ENCODE data around the gene TXNDC11.
A peak's percentile ranks its signal among the peaks of the same experiment; 100 is the strongest.

The TXNDC11 gene

DNA sequence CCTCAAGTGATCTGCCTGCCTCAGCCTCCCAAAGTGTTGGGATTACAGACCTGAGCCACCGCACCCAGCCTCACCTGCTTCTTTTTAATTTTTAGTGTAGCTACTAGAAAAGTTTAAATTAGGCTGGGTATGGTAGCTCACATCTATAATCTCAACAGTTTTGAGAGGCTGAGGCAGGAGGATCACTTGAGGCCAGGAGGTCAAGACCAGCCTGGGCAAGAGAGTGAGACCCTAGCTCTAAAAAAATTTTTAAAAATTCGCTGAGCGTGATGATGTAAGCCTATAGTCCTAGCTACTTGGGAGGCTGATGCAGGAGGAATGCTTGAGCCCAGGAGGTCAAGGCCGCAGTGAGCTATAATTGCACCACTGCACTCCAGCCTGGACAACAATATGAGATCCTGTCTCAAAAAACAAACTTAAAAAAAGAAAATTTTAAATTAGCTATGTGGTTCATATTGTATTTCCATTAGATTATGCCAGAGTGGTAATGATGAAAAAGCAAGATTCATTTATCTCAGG is 34.9 kb downstream of the TXNDC11 start:
- TF ChIP-seq, protein P1, sequence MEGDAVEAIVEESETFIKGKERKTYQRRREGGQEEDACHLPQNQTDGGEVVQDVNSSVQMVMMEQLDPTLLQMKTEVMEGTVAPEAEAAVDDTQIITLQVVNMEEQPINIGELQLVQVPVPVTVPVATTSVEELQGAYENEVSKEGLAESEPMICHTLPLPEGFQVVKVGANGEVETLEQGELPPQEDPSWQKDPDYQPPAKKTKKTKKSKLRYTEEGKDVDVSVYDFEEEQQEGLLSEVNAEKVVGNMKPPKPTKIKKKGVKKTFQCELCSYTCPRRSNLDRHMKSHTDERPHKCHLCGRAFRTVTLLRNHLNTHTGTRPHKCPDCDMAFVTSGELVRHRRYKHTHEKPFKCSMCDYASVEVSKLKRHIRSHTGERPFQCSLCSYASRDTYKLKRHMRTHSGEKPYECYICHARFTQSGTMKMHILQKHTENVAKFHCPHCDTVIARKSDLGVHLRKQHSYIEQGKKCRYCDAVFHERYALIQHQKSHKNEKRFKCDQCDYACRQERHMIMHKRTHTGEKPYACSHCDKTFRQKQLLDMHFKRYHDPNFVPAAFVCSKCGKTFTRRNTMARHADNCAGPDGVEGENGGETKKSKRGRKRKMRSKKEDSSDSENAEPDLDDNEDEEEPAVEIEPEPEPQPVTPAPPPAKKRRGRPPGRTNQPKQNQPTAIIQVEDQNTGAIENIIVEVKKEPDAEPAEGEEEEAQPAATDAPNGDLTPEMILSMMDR (conservative IDR thresholded peaks at IDR 0.05; ENCODE audit: low read depth, low read length) = no peak
- DNase-seq (ENCODE audit: low read depth) = no peak

DNA sequence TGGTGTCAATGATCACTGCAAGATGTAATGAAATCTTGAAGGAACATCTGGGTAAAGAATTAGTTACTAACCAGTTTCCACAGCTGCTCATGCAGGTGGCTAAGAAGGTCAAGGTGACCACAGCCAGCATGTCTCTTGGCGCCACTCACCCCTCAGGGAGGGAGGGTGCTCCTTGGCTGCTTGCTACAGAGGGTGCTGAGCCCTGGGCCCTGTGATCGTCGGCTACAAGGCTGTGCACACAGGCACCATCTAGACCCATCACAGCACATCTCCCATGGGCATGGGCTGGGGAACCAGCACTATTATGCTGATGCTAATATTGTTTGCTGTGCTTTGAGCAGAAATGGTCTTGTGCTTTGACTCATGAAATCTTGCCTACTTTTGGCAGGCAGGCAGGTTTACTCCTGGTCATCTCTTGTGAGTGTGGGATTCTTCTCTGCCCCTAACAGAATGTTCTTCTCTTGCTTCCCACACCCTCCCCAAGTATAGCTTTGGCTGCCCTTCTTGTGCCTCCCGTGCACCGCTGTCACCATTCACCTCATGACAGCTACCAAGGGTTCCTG is 36.4 kb downstream of the TXNDC11 start:
- DNase-seq (ENCODE audit: low read depth) = no peak
- no peak overlapping the region for H3K4me3 ChIP-seq (ENCODE audit: low read length)
- TF ChIP-seq, protein P1 (conservative IDR thresholded peaks at IDR 0.05; ENCODE audit: low read depth, low read length) = no peak

More for the DNA sequence above, 34.9 kb downstream of the TXNDC11 start:
- no peak overlapping the region for H3K4me3 ChIP-seq (ENCODE audit: low read length)

DNA sequence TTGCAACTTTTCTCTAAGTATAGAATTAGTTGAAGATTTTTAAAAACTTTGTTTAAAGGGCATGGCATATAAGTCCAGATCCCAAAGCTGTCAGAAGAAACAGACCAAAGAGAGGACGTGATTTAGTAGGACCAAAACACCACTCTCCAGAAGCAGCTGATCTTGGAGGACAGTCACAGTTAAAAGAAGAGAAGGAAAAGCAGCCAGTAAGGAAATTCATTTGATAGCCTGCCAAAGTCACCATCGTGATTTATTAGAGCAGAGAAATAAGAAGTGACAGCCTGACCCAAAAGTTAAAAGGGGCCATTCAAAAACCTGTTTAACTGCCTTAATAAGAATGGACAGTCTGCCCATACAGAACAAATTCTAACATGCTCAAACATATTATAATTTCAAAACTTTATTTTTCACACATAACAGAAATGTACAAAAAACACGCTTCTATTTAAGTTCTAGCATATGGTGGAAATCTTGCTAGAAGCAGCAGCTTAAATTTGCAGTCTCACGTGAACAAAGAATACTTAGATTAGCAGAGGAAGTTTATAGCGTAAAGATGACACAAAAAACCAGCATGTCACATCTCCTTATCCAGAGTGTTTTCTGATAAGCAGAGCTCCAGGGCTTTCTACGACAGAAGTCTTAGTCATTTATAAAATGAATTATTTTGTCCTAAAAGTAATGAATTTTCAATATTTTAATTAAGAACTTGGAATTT is 37.2 kb downstream of the TXNDC11 start:
- H3K4me3 ChIP-seq (ENCODE audit: low read length) = no peak overlapping the region
- TF ChIP-seq, protein P1 (conservative IDR thresholded peaks at IDR 0.05; ENCODE audit: low read depth, low read length) = no peak
- no peak for DNase-seq (ENCODE audit: low read depth)

DNA sequence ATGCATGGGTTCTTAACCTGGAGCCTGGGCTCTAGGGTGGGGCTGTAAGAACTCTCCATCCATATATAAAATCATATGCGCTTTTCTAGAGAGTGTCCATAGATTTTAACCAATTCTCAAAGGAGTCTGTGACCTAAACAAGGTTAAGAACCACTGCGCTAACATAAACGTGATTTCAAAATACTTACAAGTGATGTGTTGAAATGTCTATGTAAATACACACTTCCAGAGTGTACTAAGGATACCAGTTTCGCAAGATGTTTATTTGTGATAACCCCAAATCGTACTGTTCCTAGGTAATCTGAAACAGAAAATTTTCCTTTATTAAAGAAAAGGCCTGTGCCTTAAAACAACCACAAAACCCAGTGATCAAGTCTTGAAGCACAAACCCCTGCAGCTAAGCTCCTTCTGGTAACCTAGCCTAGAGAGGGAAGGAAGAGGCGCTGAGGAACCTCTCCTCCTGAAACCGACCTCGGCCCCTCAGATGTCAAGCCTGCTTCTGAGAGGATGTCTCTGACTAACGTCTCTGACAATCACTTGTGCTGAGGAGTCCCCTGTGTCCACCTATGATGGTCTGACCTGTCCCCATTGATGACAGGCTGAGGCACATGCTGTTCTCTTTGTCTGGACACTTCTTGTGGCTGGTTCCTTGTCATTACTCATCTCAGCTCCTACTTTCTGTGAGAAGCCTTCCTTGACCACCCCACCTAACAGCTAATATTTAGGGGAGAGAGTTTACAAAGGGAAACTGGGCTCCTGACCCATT is 42.2 kb downstream of the TXNDC11 start:
- H3K4me3 ChIP-seq (ENCODE audit: low read length) = no peak overlapping the region
- DNase-seq (ENCODE audit: low read depth) = no peak
- TF ChIP-seq, protein P1 (conservative IDR thresholded peaks at IDR 0.05; ENCODE audit: low read depth, low read length) = no peak

DNA sequence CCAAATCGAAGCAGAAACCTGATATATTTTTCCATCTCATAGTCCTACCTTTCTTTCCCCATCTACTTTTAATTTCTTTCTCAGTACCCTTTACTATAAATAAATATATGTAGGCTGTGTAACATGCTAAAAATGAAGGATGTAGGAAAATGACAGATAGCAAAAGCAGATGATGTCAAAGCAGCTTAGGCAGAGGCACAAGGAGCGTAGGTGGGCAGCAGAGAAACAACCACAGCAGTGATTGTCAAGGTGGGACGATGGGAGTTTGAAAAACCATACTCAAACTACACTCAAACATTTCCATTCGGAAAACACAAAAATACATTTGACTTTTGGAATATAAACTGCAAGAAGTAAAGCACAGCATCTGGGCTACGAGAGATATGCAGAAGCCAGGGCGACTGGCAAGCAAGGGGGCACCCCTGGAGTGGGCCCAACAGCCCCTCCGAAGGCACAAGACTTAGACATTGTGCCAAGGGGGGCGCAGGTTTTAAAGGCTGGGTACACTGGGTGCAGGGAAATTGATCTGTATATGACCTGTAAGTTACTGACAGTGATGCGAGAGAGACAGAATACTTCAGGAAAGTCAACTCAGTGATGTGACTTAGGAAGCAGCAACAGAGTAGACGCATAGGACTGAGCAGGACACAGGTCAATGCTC is 43.3 kb downstream of the TXNDC11 start:
- TF ChIP-seq, protein P1 (conservative IDR thresholded peaks at IDR 0.05; ENCODE audit: low read depth, low read length) = no peak
- DNase-seq (ENCODE audit: low read depth) = no peak
- no peak overlapping the region for H3K4me3 ChIP-seq (ENCODE audit: low read length)

DNA sequence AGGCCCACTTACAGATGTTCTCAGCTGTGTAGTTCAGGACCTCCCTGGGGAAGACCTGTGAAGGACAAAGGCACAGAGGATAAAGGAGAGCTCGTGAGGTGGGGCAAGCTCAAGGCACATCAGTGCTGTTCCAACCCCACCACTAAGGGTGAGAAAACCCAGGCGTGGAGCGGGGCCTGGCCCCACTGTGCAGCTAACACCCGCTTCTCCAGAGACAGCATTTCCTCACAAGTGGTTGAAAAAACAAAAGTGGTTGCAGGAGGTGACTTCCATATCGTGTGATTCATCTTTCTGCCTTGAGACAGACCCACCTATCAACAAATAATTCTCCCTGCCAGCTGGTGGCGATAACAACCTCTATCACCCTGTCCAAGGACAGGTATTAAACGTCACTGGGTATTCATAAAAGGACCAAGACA is 44.4 kb downstream of the TXNDC11 start:
- H3K4me3 ChIP-seq (ENCODE audit: low read length) = no peak overlapping the region
- no peak for DNase-seq (ENCODE audit: low read depth)
- TF ChIP-seq, protein P1 (conservative IDR thresholded peaks at IDR 0.05; ENCODE audit: low read depth, low read length) = peak; percentile 24
